Measurements from ENCODE around the gene STIM2. TPM values are rescaled to one million over a fixed set of nuclear protein-coding genes. Genes with fewer than 3 reads are reported as not detected.

Gene STIM2
- total RNA-seq, 2 donors from 2014 or later, result 20.7 to 30.3 TPM

DNA sequence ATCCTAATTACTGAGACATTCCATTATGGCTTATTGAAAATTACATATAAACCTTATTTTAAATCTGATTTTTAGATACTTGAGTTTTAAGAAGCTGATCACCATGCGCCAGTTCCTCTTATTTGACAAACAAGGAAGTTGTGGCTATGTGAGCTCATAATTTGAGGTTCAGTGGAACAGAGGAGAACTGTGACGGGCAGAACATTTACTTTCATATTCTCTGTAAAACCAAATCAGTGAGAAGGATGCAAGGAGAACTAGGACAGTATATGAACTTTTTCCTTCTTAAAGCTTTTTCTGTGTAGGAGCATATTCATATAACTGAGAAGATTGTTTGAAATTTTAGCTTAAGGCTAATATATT is 25.3 kb downstream of the STIM2 start:
- no peaks in the 10 kb centered on the region for H3K27me3 ChIP-seq
- no peaks in the 10 kb centered on the region for H3K9me3 ChIP-seq
- no peak overlapping the region for H3K9ac ChIP-seq (ENCODE audit: low read depth in 2 of 2, low read length in 2 of 2)
- H3K27ac ChIP-seq, result no peak overlapping the region
- TF ChIP-seq, protein P1, sequence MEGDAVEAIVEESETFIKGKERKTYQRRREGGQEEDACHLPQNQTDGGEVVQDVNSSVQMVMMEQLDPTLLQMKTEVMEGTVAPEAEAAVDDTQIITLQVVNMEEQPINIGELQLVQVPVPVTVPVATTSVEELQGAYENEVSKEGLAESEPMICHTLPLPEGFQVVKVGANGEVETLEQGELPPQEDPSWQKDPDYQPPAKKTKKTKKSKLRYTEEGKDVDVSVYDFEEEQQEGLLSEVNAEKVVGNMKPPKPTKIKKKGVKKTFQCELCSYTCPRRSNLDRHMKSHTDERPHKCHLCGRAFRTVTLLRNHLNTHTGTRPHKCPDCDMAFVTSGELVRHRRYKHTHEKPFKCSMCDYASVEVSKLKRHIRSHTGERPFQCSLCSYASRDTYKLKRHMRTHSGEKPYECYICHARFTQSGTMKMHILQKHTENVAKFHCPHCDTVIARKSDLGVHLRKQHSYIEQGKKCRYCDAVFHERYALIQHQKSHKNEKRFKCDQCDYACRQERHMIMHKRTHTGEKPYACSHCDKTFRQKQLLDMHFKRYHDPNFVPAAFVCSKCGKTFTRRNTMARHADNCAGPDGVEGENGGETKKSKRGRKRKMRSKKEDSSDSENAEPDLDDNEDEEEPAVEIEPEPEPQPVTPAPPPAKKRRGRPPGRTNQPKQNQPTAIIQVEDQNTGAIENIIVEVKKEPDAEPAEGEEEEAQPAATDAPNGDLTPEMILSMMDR (IDR thresholded peaks at IDR 0.05), result no peak
- H3K4me1 ChIP-seq, result no peaks in the 10 kb centered on the region
- intact Hi-C loops (cut with DNase I), result no loop called here
- peak; percentile 28 for DNase-seq
- no peak overlapping the region for H3K4me3 ChIP-seq
- H3K36me3 ChIP-seq, result no peaks in the 10 kb centered on the region

DNA sequence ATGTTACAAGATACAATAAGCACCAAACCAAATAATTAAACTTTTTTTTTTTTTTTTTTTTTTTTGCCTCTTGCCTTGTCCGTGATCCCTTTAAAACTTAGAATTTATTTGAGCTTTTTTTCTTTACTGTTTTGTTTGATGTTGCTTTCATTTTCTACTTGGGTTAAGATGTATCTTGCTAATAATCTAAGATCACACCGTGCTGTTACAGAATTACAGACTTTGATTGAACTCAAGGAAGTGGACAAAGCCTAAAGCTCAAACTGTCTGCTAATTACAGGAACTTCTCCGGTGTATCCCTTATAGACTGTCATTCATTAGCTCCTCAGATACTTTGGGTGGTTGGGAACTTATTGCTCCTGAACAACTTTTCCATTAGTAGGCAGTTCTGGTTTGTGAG is 26.5 kb downstream of the STIM2 start:
- no peak overlapping the region for H3K27ac ChIP-seq
- intact Hi-C loops (cut with DNase I), result no loop called here
- no peak for DNase-seq
- no peaks in the 10 kb centered on the region for H3K27me3 ChIP-seq
- no peaks in the 10 kb centered on the region for H3K36me3 ChIP-seq
- no peak overlapping the region for H3K9ac ChIP-seq (ENCODE audit: low read depth in 2 of 2, low read length in 2 of 2)
- no peaks in the 10 kb centered on the region for H3K4me1 ChIP-seq
- H3K9me3 ChIP-seq, result no peaks in the 10 kb centered on the region
- H3K4me3 ChIP-seq, result no peak overlapping the region
- TF ChIP-seq, protein P1 (IDR thresholded peaks at IDR 0.05), result no peak

DNA sequence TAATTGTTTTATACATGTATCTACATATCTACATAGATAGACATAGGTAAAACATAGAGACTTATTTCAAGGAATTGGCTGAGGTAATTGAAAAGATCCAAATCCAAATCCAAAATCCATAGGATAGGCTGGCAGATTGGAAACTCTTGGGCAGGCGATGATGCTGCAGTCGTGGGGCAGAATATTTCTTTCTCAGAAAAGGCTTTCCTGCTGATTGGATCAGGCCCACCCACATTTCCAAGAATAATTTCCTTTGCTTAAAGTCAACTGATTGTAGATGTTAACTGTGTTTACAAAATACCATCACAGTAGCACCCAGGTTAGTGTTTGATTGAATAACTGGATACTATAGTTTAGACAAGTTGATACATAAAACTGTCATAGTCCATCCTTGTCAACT is 27.2 kb downstream of the STIM2 start:
- H3K9me3 ChIP-seq, result no peaks in the 10 kb centered on the region
- intact Hi-C loops (cut with DNase I), result no loop called here
- TF ChIP-seq, protein P1 (IDR thresholded peaks at IDR 0.05), result no peak
- no peaks in the 10 kb centered on the region for H3K27me3 ChIP-seq
- H3K27ac ChIP-seq, result no peak overlapping the region
- H3K4me3 ChIP-seq, result no peak overlapping the region
- H3K4me1 ChIP-seq, result no peaks in the 10 kb centered on the region
- no peaks in the 10 kb centered on the region for H3K36me3 ChIP-seq
- DNase-seq, result no peak
- H3K9ac ChIP-seq (ENCODE audit: low read depth in 2 of 2, low read length in 2 of 2), result no peak overlapping the region

DNA sequence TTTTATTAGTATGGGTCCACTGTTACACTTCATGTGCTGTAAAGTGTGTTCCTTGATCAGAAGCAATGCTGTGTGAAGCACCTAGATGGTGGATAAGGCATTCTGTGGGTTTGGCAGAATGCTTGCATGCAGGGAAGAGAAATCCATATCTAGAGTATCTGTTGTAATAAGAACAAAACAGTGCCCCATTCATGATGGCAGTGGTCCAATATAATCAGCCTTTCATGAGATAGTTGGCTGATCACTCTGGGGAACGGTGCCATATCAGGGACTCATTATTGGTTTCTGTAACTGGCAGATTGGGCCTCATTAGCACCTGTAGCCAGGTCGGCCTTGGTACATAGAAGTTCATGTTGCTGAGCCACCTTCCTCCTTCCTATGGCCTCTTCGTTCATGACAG is 28.7 kb downstream of the STIM2 start:
- H3K4me3 ChIP-seq, result no peak overlapping the region
- H3K27me3 ChIP-seq, result no peaks in the 10 kb centered on the region
- H3K9me3 ChIP-seq, result no peaks in the 10 kb centered on the region
- no peak for DNase-seq
- intact Hi-C loops (cut with DNase I), result no loop called here
- no peaks in the 10 kb centered on the region for H3K4me1 ChIP-seq
- H3K9ac ChIP-seq (ENCODE audit: low read depth in 2 of 2, low read length in 2 of 2), result no peak overlapping the region
- TF ChIP-seq, protein P1 (IDR thresholded peaks at IDR 0.05), result no peak
- no peaks in the 10 kb centered on the region for H3K36me3 ChIP-seq
- no peak overlapping the region for H3K27ac ChIP-seq

DNA sequence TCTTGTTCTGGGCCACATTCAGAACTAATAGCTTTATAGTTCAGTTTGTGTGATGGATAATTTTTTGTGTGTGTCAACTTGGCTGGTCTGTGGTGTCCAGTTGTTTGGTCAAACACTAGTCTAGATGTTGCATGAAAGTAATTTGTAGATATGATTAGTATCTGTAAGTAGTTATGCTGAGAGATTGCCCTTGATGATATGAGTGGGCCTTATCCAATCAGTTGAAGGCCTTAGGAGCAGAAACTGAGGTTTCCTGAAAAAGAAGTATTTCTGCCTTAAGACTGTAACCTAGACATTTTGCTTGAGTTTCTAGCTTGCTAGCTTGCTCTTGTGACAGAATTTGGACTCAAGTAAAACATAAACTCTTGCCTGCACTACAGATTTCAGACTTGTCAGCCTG is 30.4 kb downstream of the STIM2 start:
- Histone ChIP-seq H3K36me3 (no peaks in the 10 kb centered on the region), H3K4me3 (no peak overlapping the region), H3K9ac (ENCODE audit: low read depth in 2 of 2, low read length in 2 of 2) (no peak overlapping the region), H3K27ac (no peak overlapping the region), H3K4me1 (no peaks in the 10 kb centered on the region), H3K9me3 (no peaks in the 10 kb centered on the region), H3K27me3 (no peaks in the 10 kb centered on the region)
- TF ChIP-seq, protein P1 (IDR thresholded peaks at IDR 0.05), result no peak
- no peak for DNase-seq
- intact Hi-C loops (cut with DNase I), result no loop called here

DNA sequence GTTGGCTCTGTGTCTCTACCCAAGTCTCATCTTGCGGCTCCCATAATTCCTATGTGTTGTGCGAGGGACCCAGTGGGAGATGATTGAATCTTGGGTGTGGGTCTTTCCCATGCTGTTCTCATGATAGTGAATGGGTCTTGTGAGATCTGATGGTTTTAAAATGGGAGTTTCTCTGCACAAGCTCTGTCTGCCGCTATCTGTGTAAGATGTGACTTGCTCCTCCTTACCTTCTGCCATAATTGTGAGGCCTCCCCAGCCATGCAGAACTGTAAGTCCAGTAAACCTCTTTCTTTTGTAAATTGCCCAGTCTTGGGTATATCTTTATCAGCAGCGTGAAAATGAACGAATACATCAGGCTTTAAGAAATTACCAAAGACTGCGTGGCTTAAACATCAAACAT is 31.2 kb downstream of the STIM2 start:
- Histone ChIP-seq H3K36me3 (no peaks in the 10 kb centered on the region), H3K4me1 (no peaks in the 10 kb centered on the region), H3K9me3 (no peaks in the 10 kb centered on the region), H3K27ac (no peak overlapping the region), H3K9ac (ENCODE audit: low read depth in 2 of 2, low read length in 2 of 2) (no peak overlapping the region), H3K27me3 (no peaks in the 10 kb centered on the region), H3K4me3 (no peak overlapping the region)
- TF ChIP-seq, protein P1 (IDR thresholded peaks at IDR 0.05), result no peak
- no peak for DNase-seq
- intact Hi-C loops (cut with DNase I), result no loop called here

All from colonic mucosa (tissue), 4 donors.